ENCODE data around the gene CCDC33.

CCDC33 gene

GRCh38 chr15:74209997-74210671 lies 26.0 kb upstream of the CCDC33 start:
- Histone ChIP-seq H3K79me2 (ENCODE audit: control insufficient read depth, low read length) (no peaks in the 10 kb centered on the region), H3K4me3 (ENCODE audit: low read length) (no peak overlapping the region), H3K9me3 (ENCODE audit: control insufficient read depth, insufficient read depth, low read length) (no peaks in the 10 kb centered on the region), H4K20me1 (ENCODE audit: control insufficient read depth, insufficient read depth, low read depth, low read length) (no peaks in the 10 kb centered on the region), H3F3A (ENCODE audit: control insufficient read depth, insufficient read depth) (no peaks in the 10 kb centered on the region), H3K4me1 (ENCODE audit: control insufficient read depth, low read length) (no peaks in the 10 kb centered on the region), H3K4me2 (ENCODE audit: low read length) (no peak overlapping the region), H3K27ac (ENCODE audit: low read depth, low read length) (no peak overlapping the region), H3K9me2 (replicated peaks; ENCODE audit: control insufficient read depth, low read length) (no peaks in the 10 kb centered on the region), H3K36me3 (ENCODE audit: control insufficient read depth, low read length) (no peaks in the 10 kb centered on the region), H3K27me3 (ENCODE audit: control insufficient read depth, low read length) (no peaks in the 10 kb centered on the region)
- TF ChIP-seq EZH2phosphoT487 (IDR thresholded peaks at IDR 0.05; ENCODE audit: borderline replicate concordance, low read length) (no peak), CTCF (IDR thresholded peaks at IDR 0.05; ENCODE audit: low read depth, low read length, poor library complexity, severe bottlenecking) (no peak)

DNA sequence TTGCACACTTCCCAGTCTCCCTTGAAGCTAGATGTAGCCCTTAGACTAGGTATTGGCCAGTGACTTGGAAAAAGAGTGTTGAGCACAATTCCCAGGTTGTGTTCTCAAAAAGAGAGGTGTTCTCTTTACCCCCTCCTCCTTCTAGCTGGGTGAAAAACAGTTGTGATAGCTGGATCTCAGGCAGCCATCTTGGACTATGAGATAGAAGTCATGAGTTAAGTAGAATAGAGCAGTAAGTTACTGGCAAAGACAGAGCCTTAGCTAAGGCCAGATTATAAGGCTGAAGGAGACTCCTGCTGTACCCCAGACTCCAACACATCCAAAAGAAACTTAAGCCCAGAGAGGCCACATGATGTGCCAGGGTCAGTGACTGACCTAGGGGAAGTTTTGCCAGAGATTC lies 25.4 kb upstream of the CCDC33 start:
- Histone ChIP-seq H3K4me3 (ENCODE audit: low read length) (no peak overlapping the region), H3F3A (ENCODE audit: control insufficient read depth, insufficient read depth) (no peaks in the 10 kb centered on the region), H3K4me2 (ENCODE audit: low read length) (no peak overlapping the region), H3K9me3 (ENCODE audit: control insufficient read depth, insufficient read depth, low read length) (no peaks in the 10 kb centered on the region), H3K9me2 (replicated peaks; ENCODE audit: control insufficient read depth, low read length) (no peaks in the 10 kb centered on the region), H3K27ac (ENCODE audit: low read depth, low read length) (no peak overlapping the region), H3K4me1 (ENCODE audit: control insufficient read depth, low read length) (no peaks in the 10 kb centered on the region), H3K79me2 (ENCODE audit: control insufficient read depth, low read length) (no peaks in the 10 kb centered on the region), H3K36me3 (ENCODE audit: control insufficient read depth, low read length) (no peaks in the 10 kb centered on the region), H3K27me3 (ENCODE audit: control insufficient read depth, low read length) (no peaks in the 10 kb centered on the region), H4K20me1 (ENCODE audit: control insufficient read depth, insufficient read depth, low read depth, low read length) (no peaks in the 10 kb centered on the region)
- TF ChIP-seq CTCF (IDR thresholded peaks at IDR 0.05; ENCODE audit: low read depth, low read length, poor library complexity, severe bottlenecking) (no peak), EZH2phosphoT487 (IDR thresholded peaks at IDR 0.05; ENCODE audit: borderline replicate concordance, low read length) (no peak)

DNA sequence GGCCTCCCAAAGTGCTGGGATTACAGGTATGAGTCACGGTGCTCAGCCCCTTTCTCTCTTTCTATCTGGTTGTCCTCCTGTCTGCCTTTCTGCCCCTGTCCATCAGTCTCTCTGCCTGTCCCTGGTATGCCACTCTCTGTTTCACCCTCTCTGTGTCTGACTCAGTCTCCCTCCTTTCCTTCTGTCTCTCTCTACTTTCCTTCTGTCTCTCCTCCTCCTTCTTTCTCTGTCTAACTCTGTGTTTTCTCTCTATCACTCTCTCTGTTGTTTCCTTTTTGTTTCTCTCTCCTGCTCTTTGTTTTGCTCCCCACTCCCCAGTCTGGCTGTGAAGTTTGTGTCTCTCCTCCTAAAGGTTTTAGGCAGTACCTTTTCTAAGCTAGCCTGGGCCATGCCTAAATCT lies 24.5 kb upstream of the CCDC33 start:
- H3K27me3 ChIP-seq (ENCODE audit: control insufficient read depth, low read length): no peaks in the 10 kb centered on the region
- no peak overlapping the region for H3K4me2 ChIP-seq (ENCODE audit: low read length)
- no peaks in the 10 kb centered on the region for H3F3A ChIP-seq (ENCODE audit: control insufficient read depth, insufficient read depth)
- H3K36me3 ChIP-seq (ENCODE audit: control insufficient read depth, low read length): no peaks in the 10 kb centered on the region
- no peaks in the 10 kb centered on the region for H3K9me2 ChIP-seq (replicated peaks; ENCODE audit: control insufficient read depth, low read length)
- H3K4me3 ChIP-seq (ENCODE audit: low read length): no peak overlapping the region
- H3K4me1 ChIP-seq (ENCODE audit: control insufficient read depth, low read length): no peaks in the 10 kb centered on the region
- no peaks in the 10 kb centered on the region for H4K20me1 ChIP-seq (ENCODE audit: control insufficient read depth, insufficient read depth, low read depth, low read length)
- no peaks in the 10 kb centered on the region for H3K9me3 ChIP-seq (ENCODE audit: control insufficient read depth, insufficient read depth, low read length)
- no peak for TF ChIP-seq EZH2phosphoT487 (IDR thresholded peaks at IDR 0.05; ENCODE audit: borderline replicate concordance, low read length)
- no peak for TF ChIP-seq CTCF (IDR thresholded peaks at IDR 0.05; ENCODE audit: low read depth, low read length, poor library complexity, severe bottlenecking)
- H3K27ac ChIP-seq (ENCODE audit: low read depth, low read length): no peak overlapping the region
- no peaks in the 10 kb centered on the region for H3K79me2 ChIP-seq (ENCODE audit: control insufficient read depth, low read length)

All from DOHH2 (cell line).